Stimulated activated naive CD8-positive, alpha-beta T cell treated with anti-CD3 and anti-CD28 coated beads, Interleukin-15, amount 100 ng/mL, for 72 hours (primary cell): ENCODE measurements around the gene SERF2.
"Not testable (repeated sequence)": the region's sequence is repeated elsewhere in the genome, so short reads cannot be mapped to it uniquely, and the experiment has no call there.

Experiments
- ATAC-seq: fragments of 150-1000 bp; cut with Tn5 transposase; 2 replicates; pipeline ENCODE4 v1.10.0; 2021; ENCODE audit warnings: mild to moderate bottlenecking, moderate library complexity
- DNase-seq, 2 donors: peaks; one replicate each; pipeline ENCODE4 v3.0.0; 2021 to 2022
- H3K27ac Mint-ChIP-seq, 2 donors: one replicate each; pipeline ENCODE4 v1.8.0; 2022; ENCODE audit warnings: mild to moderate bottlenecking in 2 of 2, mixed read lengths in 2 of 2, moderate library complexity in 2 of 2
- H3K27me3 Mint-ChIP-seq: one replicate; pipeline ENCODE4 v1.8.0; 2022; ENCODE audit warnings: mixed read lengths
- H3K4me1 Mint-ChIP-seq: one replicate; pipeline ENCODE4 v1.8.0; 2022; ENCODE audit warnings: mild to moderate bottlenecking, mixed read lengths
- H3K4me3 Mint-ChIP-seq, 2 donors: one replicate each; pipeline ENCODE4 v1.8.0; 2022; ENCODE audit warnings: mild to moderate bottlenecking in 2 of 2, mixed read lengths in 2 of 2, moderate library complexity in 1 of 2
- H3K9me3 Mint-ChIP-seq, 2 donors: one replicate each; pipeline ENCODE4 v1.8.0; 2022; ENCODE audit warnings: mixed read lengths in 2 of 2

SERF2 gene

GRCh38 chr15:43776718-43777266 is 15.3 kb upstream of the SERF2 start, which contains the start of gene ELL3:
ELL3 (minus strand) TSS chr15:43776966; CDS start chr15:43776901, 65 bp downstream.
- peak within 1 kb of the TSS; percentile 82 to 92 for H3K4me3 Mint-ChIP-seq
- H3K27me3 Mint-ChIP-seq = no peaks in the 10 kb centered on the region
- no peaks in the 10 kb centered on the region for H3K9me3 Mint-ChIP-seq
- peaks cover 33% of the 10 kb centered on the region for H3K4me1 Mint-ChIP-seq
- H3K27ac Mint-ChIP-seq = peak within 1 kb of the TSS; percentile 38 to 96
- ATAC-seq = peak; percentile 77
- peak in 1 of 2 donors; percentile 72 for DNase-seq

- DNase-seq = peak; percentile 90 to 96
- peak overlapping the region; percentile 82 to 92 for H3K4me3 Mint-ChIP-seq
- peak; percentile 95 for ATAC-seq
Observed at GRCh38 chr15:43777267-43777914, 14.7 kb upstream of the SERF2 start.

GRCh38 chr15:43779016-43779415 is 13.1 kb upstream of the SERF2 start:
- H3K9me3 Mint-ChIP-seq = no peaks in the 10 kb centered on the region
- H3K4me3 Mint-ChIP-seq = no peak overlapping the region
- no peak for DNase-seq
- peaks cover 33% of the 10 kb centered on the region for H3K4me1 Mint-ChIP-seq
- H3K27me3 Mint-ChIP-seq = no peaks in the 10 kb centered on the region
- ATAC-seq = no peak
- H3K27ac Mint-ChIP-seq = no peak overlapping the region

More at GRCh38 chr15:43777267-43777914, 14.7 kb upstream of the SERF2 start:
- Mint-ChIP-seq H3K4me1 (peaks cover 33% of the 10 kb centered on the region), H3K27ac (peak overlapping the region; percentile 38 to 96), H3K9me3 (no peaks in the 10 kb centered on the region), H3K27me3 (no peaks in the 10 kb centered on the region)

GRCh38 chr15:43789409-43789808 is 2.7 kb upstream of the SERF2 start:
- Mint-ChIP-seq H3K4me3 (no peak overlapping the region), H3K9me3 (no peaks in the 10 kb centered on the region), H3K27me3 (no peaks in the 10 kb centered on the region), H3K4me1 (peaks cover 13% of the 10 kb centered on the region), H3K27ac (peak overlapping the region in 1 of 2 donors; percentile 4)
- DNase-seq (no peak), ATAC-seq (no peak)

DNA sequence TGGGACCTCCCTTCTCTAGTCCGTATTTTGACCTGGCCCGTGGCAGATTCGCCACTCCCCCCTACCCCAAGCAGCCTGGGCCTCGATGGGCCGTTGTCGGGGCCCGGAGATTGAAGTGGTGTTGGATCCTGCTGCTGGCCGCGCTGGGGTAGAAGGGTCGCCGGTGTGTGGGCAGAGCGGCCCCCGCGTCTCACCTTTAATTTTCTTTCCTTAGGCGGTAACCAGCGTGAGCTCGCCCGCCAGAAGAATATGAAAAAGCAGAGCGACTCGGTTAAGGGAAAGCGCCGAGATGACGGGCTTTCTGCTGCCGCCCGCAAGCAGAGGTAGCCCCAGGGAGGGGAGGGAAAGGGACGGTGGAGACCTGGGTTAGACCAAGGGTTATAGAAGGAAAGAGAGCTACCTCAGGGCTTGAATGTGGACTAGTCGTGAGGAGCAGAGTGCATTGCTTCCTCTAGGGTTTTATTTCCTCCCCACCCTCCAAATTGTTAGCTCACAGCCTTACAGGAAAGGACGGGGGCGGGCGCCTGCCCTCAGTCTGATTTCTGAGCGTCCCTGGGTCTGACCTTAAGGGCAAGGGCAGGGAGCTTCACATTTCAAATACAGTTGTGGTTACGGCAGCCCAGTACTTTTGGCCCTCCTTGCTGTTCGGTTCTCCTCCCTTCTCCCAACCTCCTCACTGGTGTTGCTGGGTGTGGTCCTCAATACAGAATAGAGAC is 799 bp downstream of the SERF2 start:
- peak; percentile 6 for ATAC-seq
- peak; percentile 23 to 36 for DNase-seq
- H3K4me1 Mint-ChIP-seq = peaks cover 41% of the 10 kb centered on the region

GRCh38 chr15:43793647-43794046 is 1.5 kb downstream of the SERF2 start:
- Mint-ChIP-seq H3K4me3 (peak overlapping the region; percentile 96 to 97), H3K9me3 (no peaks in the 10 kb centered on the region), H3K27me3 (no peaks in the 10 kb centered on the region), H3K4me1 (peaks cover 48% of the 10 kb centered on the region), H3K27ac (peak overlapping the region; percentile 7 to 79)
- ATAC-seq = no peak
- DNase-seq = no peak

More for the DNA sequence above, 799 bp downstream of the SERF2 start:
- H3K9me3 Mint-ChIP-seq = no peaks in the 10 kb centered on the region
- no peaks in the 10 kb centered on the region for H3K27me3 Mint-ChIP-seq
- peak overlapping the region; percentile 96 to 97 for H3K4me3 Mint-ChIP-seq
- H3K27ac Mint-ChIP-seq = peak overlapping the region; percentile 99

DNA sequence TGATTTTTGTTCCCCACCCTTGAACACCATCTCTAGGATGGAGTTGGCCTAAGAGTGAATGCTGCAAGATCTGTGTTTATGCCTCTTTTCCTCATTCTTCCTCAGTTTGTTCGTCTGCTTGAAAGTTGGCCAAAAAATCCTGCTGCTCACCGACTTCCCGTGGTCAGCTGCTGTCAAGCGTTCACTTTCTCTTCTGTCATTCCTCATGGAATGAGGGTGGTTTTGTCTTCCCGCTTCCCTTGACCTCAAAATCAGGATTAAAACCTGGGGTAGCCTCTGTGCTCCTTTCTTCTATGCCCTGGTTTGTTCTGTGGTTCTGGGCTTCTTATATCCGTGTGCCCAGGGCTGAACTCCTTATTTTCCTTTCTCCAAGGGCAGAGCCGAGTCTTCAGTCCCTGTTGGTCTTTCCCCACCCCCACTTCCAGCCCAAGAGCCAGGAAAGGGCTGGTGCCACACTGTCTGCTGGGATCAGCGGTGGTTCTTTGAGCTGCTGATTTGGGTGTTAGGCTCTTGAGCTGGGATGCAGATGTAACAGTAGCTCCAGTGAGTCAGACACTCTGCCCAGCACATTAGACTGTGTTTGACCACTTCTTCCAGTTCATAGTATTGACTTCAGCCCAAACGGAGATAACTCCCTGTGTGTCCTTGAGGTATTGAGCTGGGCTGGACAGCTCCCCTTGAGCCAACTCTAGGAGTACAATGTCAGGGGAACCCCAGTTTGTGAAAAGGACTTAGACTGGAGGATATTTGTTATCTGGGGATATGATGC is 2.3 kb downstream of the SERF2 start:
- Mint-ChIP-seq H3K27ac (peak overlapping the region; percentile 83 to 84), H3K4me1 (peaks cover 56% of the 10 kb centered on the region), H3K4me3 (peak overlapping the region; percentile 96 to 97), H3K9me3 (no peaks in the 10 kb centered on the region), H3K27me3 (no peaks in the 10 kb centered on the region)
- DNase-seq (no peak), ATAC-seq (no peak)

- Mint-ChIP-seq H3K4me3 (no peak overlapping the region), H3K4me1 (peaks cover 64% of the 10 kb centered on the region), H3K9me3 (no peaks in the 10 kb centered on the region), H3K27ac (peak overlapping the region in 1 of 2 donors; percentile 83), H3K27me3 (no peaks in the 10 kb centered on the region)
- DNase-seq (no peak), ATAC-seq (no peak)
Observed at GRCh38 chr15:43795197-43795596, 3.1 kb downstream of the SERF2 start.

DNA sequence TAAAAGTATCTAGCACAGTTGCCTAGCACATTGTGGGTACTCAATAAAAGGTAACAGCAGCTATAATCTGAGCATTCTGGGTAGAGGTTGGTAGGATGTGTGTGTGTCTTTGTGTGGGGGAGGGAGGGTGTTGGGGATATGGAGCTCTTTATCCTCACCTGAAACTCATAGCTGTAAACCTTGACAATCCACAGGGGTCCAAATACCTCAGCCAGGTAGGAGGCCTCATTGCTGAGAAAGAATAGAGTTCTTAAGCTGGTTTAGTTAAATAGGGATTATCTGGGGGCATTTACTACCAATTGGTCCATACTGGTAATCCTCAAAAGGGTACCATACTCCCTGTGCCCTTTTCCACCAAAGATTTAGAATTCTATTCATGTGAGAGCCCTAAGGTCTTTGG is 3.9 kb downstream of the SERF2 start:
- Mint-ChIP-seq H3K4me1 (peaks cover 70% of the 10 kb centered on the region), H3K27me3 (no peaks in the 10 kb centered on the region), H3K4me3 (no peak overlapping the region), H3K27ac (peak overlapping the region in 1 of 2 donors; percentile 55), H3K9me3 (no peaks in the 10 kb centered on the region)
- DNase-seq = no peak
- ATAC-seq = no peak

- Mint-ChIP-seq H3K4me1 (peaks cover 75% of the 10 kb centered on the region), H3K27me3 (no peaks in the 10 kb centered on the region), H3K4me3 (no peak overlapping the region), H3K9me3 (no peaks in the 10 kb centered on the region), H3K27ac (peak overlapping the region in 1 of 2 donors; percentile 55)
- ATAC-seq = no peak
- no peak for DNase-seq
Observed at GRCh38 chr15:43796566-43796965, 4.4 kb downstream of the SERF2 start.

DNA sequence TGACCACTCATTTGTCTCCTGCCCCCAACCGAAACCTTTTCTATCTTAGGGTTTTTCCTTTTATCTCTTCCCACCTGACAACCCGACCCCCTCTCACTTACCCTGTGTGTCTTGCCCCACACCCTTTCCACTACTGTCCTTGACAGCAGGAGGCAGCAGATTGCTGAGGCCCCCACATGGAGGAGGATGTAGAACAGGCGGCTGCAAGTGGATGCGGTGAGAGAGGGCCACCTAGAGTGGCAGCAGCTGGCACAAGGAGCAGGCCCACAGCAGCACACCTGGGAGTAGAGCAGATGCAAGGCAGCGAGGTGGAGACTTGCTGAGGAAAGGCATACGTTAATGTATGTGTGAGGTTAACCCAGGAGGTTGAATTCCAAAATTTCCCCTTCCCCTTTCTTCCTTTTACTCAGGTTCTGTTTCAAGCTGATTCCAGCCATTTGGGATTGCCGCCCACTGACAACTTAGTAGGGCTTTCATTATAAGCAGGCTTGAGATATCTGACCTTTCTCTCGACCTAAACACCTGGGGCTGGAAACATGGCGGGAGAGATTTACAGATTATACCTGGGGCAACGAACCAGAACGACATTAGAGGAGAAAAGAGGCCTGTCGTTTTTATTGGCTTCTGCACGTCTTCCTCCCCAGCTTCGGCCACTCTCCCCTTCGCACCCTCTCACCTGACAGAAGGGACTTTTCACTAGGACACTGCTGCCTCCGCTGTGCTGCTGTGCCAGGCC is 7.3 kb downstream of the SERF2 start:
- H3K27ac Mint-ChIP-seq = peak overlapping the region in 1 of 2 donors; percentile 36
- peak overlapping the region; percentile 25 to 98 for H3K4me3 Mint-ChIP-seq
- DNase-seq = no peak
- no peaks in the 10 kb centered on the region for H3K9me3 Mint-ChIP-seq
- peaks cover 67% of the 10 kb centered on the region for H3K4me1 Mint-ChIP-seq
- H3K27me3 Mint-ChIP-seq = no peaks in the 10 kb centered on the region
- ATAC-seq = no peak

- Mint-ChIP-seq H3K4me1 (peaks cover 61% of the 10 kb centered on the region), H3K27ac (peak within 1 kb of the TSS; percentile 98 to 99), H3K9me3 (no peaks in the 10 kb centered on the region), H3K4me3 (peak within 1 kb of the TSS; percentile 98 to 99), H3K27me3 (no peaks in the 10 kb centered on the region)
- DNase-seq (no peak), ATAC-seq (peak; percentile 9)
Observed at GRCh38 chr15:43799945-43800285, 7.8 kb downstream of the SERF2 start, which contains the start of gene SERINC4. SERINC4 (minus strand) TSS chr15:43800220; CDS start chr15:43799986, 234 bp downstream.

DNA sequence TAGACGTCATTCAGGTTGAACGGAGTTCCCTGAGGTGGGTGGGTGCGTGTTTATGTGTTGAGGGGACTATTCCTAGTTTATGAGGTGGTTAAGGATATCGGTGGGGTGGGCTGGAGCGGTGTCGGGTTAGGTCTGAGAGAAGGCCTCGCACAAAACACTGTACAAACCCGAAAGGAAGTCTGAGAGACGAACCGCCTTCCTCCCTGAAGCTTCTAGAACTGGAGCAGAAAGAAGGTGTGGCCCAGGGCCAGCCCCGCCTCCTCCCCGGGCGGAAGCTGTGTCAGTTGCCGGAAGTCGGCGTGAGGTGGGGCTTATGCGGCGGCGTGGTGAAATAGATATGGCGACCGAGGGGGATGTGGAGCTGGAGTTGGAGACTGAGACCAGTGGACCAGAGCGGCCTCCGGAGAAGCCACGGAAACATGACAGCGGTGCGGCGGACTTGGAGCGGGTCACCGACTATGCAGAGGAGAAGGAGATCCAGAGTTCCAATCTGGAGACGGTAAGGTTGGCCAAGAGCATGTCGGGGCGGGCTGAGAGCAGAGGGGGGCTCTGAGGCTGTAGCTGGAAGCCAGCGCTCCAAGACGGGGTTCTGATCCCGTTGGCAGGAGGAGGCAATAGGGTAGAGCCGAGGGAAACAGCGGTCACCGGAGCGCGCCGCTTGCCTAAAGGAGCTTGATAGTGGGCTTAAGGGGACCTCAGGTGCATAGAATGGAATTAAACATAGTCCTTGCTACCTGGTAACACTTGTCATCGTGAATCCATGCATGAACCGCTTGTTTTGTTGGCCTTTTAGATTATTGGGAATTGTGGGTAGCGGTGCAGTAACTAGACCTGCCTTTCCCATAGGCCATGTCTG is 8.4 kb downstream of the SERF2 start, which contains the start of gene HYPK:
Gene HYPK (plus strand): TSS at position 314 of the 856 bp plus-strand sequence. CDS start 24 bp downstream, at position 338.
- H3K4me3 Mint-ChIP-seq = peak within 1 kb of the TSS; percentile 98 to 99
- peaks cover 55% of the 10 kb centered on the region for H3K4me1 Mint-ChIP-seq
- H3K9me3 Mint-ChIP-seq = no peaks in the 10 kb centered on the region
- H3K27ac Mint-ChIP-seq = peak within 1 kb of the TSS; percentile 98 to 99
- DNase-seq (peak; percentile 85 to 90), ATAC-seq (peak; percentile 99)
- no peaks in the 10 kb centered on the region for H3K27me3 Mint-ChIP-seq

DNA sequence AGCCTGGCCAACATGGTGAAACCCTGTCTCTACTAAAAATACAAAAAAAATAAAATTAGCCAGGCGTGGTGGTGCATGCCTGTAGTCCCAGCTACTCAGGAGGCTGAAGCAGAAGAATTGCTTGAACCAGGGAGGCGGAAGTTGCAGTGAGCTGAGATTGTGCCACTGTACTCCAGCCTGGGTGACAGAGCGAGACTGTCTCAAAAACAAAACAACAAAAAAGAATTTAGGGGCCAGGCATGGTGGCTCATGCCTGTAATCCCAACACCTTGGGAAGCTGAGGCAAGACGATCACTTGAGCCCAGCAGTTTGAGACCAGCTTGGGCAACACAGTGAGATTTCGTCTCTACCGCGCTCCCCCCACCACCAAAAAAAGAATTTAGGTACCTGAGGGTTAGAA is 10.6 kb downstream of the SERF2 start:
- H3K4me3 Mint-ChIP-seq, H3K9me3 Mint-ChIP-seq, ATAC-seq, H3K27me3 Mint-ChIP-seq, H3K27ac Mint-ChIP-seq, DNase-seq: not testable (repeated sequence)
- peaks cover 38% of the 10 kb centered on the region for H3K4me1 Mint-ChIP-seq
